PC-9 (cell line): ENCODE measurements around the gene SPA17. TPM values are rescaled to one million over a fixed set of nuclear protein-coding genes. Genes with fewer than 3 reads are reported as not detected.

Source experiments
- BruUV-seq: library from RNA; stranded (reverse); fragments of 400-500 nt; replicated peaks from 2 replicates; lab custom pipeline; 2021; lab: Mats Ljungman, UMichigan
- CTCF ChIA-PET: fragments of 300-600 bp; sonication (Branson Sonifier 250); formaldehyde crosslinking; loops from one replicate; lab custom pipeline; 2022; ENCODE audit warnings: antibody characterized with exemption; lab: Charles Lee
- POLR2A ChIA-PET: fragments of 300-600 bp; sonication (Branson Sonifier 250); formaldehyde crosslinking; loops from one replicate; lab custom pipeline; 2022; ENCODE audit warnings: antibody characterized with exemption; ENCODE audit not compliant: unreplicated experiment; lab: Charles Lee
- DNase-seq, 2 experiments: peaks; one replicate each; pipeline versions ENCODE4 v3.0.0 to v3.0.0-alpha.2; 2015 to 2022; ENCODE audit warnings: mixed read lengths in 1 of 2
- H2AFZ ChIP-seq: fragments of 200-600 bp; sonication (generic); 2 replicates; pipeline ENCODE4 v1.8.1; 2017; ENCODE audit warnings: antibody characterized with exemption
- H3F3A ChIP-seq: fragments of 200-600 bp; sonication (generic); 2 replicates; pipeline ENCODE4 v1.8.1; 2017; ENCODE audit warnings: antibody characterized with exemption, mild to moderate bottlenecking, low read depth; ENCODE audit not compliant: insufficient read depth
- H3K27ac ChIP-seq: fragments of 200-600 bp; sonication (generic); 2 replicates; pipeline ENCODE4 v1.6.1; 2016; ENCODE audit warnings: mixed run types
- H3K27me3 ChIP-seq: fragments of 200-600 bp; sonication (generic); 2 replicates; pipeline ENCODE4 v1.6.1; 2016; ENCODE audit warnings: low read depth, mixed run types; ENCODE audit not compliant: insufficient read depth
- H3K36me3 ChIP-seq: fragments of 200-600 bp; sonication (generic); 2 replicates; pipeline ENCODE4 v1.6.1; 2016; ENCODE audit warnings: low read depth, mixed run types
- H3K4me1 ChIP-seq: fragments of 200-600 bp; sonication (generic); replicated peaks from 2 replicates; pipeline ENCODE4 v1.6.1; 2016; ENCODE audit warnings: mixed run types; ENCODE audit not compliant: insufficient read depth
- H3K4me2 ChIP-seq: fragments of 200-600 bp; sonication (generic); 2 replicates; pipeline ENCODE4 v1.6.1; 2017; ENCODE audit warnings: mixed run types
- H3K4me3 ChIP-seq: fragments of 200-600 bp; sonication (generic); 2 replicates; pipeline ENCODE4 v1.6.1; 2016; ENCODE audit warnings: mixed run types
- H3K79me2 ChIP-seq: fragments of 200-600 bp; sonication (generic); 2 replicates; pipeline ENCODE4 v1.6.1; 2017; ENCODE audit warnings: low read depth, mixed run types
- H3K9me2 ChIP-seq: fragments of 200-600 bp; sonication (generic); 2 replicates; pipeline ENCODE4 v1.8.1; 2017; ENCODE audit warnings: mild to moderate bottlenecking; ENCODE audit not compliant: insufficient read depth
- H3K9me3 ChIP-seq: fragments of 200-600 bp; sonication (generic); 2 replicates; pipeline ENCODE4 v1.8.1; 2016; ENCODE audit warnings: low read depth; ENCODE audit not compliant: insufficient read depth
- H4K20me1 ChIP-seq: fragments of 200-600 bp; sonication (generic); 2 replicates; pipeline ENCODE4 v1.8.1; 2017; ENCODE audit not compliant: insufficient read depth
- CTCF ChIP-seq: fragments of 200-600 bp; sonication (generic); conservative IDR thresholded peaks from 2 replicates; pipeline ENCODE4 v1.6.1; 2017; ENCODE audit warnings: mixed run types, antibody characterized with exemption, mild to moderate bottlenecking, moderate library complexity
- EZH2 ChIP-seq: fragments of 200-600 bp; sonication (generic); IDR thresholded peaks from 2 replicates; pipeline ENCODE4 v1.8.0; 2017; ENCODE audit warnings: antibody characterized with exemption, low read depth
- intact Hi-C: fragments of 100-400 bp; cut with micrococcal nuclease; formaldehyde crosslinking; loops from one replicate; pipeline ENCODE4 v1.10.0; 2022; ENCODE audit not compliant: unreplicated experiment
- total RNA-seq: library from RNA; stranded (reverse); gene quantifications from 2 replicates; pipeline ENCODE4 v1.2.3, GENCODE V29; 2021

SPA17 gene
- total RNA-seq, 1 experiment from 2014 or later, result 15.7 TPM

- no peaks in the 10 kb centered on the region for H3K9me3 ChIP-seq
- H3K79me2 ChIP-seq, result peaks cover 12% of the 10 kb centered on the region
- DNase-seq, result no peak
- CTCF ChIA-PET, result interaction anchor here (1.4 kb wide), 2 partner anchors 123 to 166 kb away, joined by 3 to 7 read pairs; no protein-coding TSS in a partner anchor
- TF ChIP-seq CTCF, result no peak
- TF ChIP-seq EZH2, result no peak
- BruUV-seq, result no TSS peak
- no peak overlapping the region for H3K4me2 ChIP-seq
- no peaks in the 10 kb centered on the region for H4K20me1 ChIP-seq
- H3K9me2 ChIP-seq, result no peaks in the 10 kb centered on the region
- H2AFZ ChIP-seq, result no peak overlapping the region
- intact Hi-C loops, result loop anchor here (5.0 kb wide), 1 partner anchor 282 kb away; the partner anchor contains the start of gene CCDC15
- no peaks in the 10 kb centered on the region for H3K27me3 ChIP-seq
- no peaks in the 10 kb centered on the region for H3K36me3 ChIP-seq
- no peak overlapping the region for H3K27ac ChIP-seq
- POLR2A ChIA-PET, result no interaction called here
- H3K4me3 ChIP-seq, result no peak overlapping the region
- H3F3A ChIP-seq, result no peaks in the 10 kb centered on the region
- peaks cover 18% of the 10 kb centered on the region for H3K4me1 ChIP-seq
These were observed 3.0 kb upstream of the SPA17 start for GRCh38 chr11:124670732-124671131.

- no TSS peak for BruUV-seq
- ChIA-PET CTCF (interaction anchor here (0.6 kb wide), 1 partner anchor 90 kb away, joined by 3 read pairs; the partner anchor contains the start of gene ESAM), POLR2A (interaction anchor here (0.6 kb wide), 1 partner anchor 98 kb away, joined by 8 read pairs; no protein-coding TSS in a partner anchor)
- Histone ChIP-seq H3K4me1 (peaks cover 18% of the 10 kb centered on the region), H4K20me1 (no peaks in the 10 kb centered on the region), H3K79me2 (peaks cover 12% of the 10 kb centered on the region), H3K9me2 (no peaks in the 10 kb centered on the region), H3K27ac (no peak overlapping the region), H3K36me3 (no peaks in the 10 kb centered on the region), H2AFZ (peak overlapping the region; percentile 90), H3K4me3 (peak overlapping the region; percentile 83), H3F3A (no peaks in the 10 kb centered on the region), H3K9me3 (no peaks in the 10 kb centered on the region), H3K4me2 (peak overlapping the region; percentile 85), H3K27me3 (no peaks in the 10 kb centered on the region)
- intact Hi-C loops, result loop anchor here (1.0 to 5.0 kb wide), 4 partner anchors 91 to 280 kb away; partner anchors contain the start of gene CCDC15
- TF ChIP-seq CTCF (no peak), EZH2 (no peak)
- DNase-seq, result peak in 1 of 2 experiments; percentile 0
These were observed 1.0 kb upstream of the SPA17 start for GRCh38 chr11:124672536-124673215.

GRCh38 chr11:124674168-124674517, 439 bp downstream of the SPA17 start:
- no peaks in the 10 kb centered on the region for H3K9me2 ChIP-seq
- TF ChIP-seq CTCF (no peak), EZH2 (no peak)
- H4K20me1 ChIP-seq, result no peaks in the 10 kb centered on the region
- TSS peak; percentile 68 for BruUV-seq
- ChIA-PET CTCF (interaction anchor here (0.7 to 1.3 kb wide), 3 partner anchors 89 to 405 kb away, joined by 4 to 5 read pairs (median 4); no protein-coding TSS in a partner anchor), POLR2A (interaction anchor here (0.6 to 0.9 kb wide), 9 partner anchors 34 to 1823 kb away, joined by 3 to 15 read pairs (median 7); partner anchors contain the start of gene TBRG1)
- H3K27ac ChIP-seq, result peak overlapping the region; percentile 50
- DNase-seq, result no peak
- H3K79me2 ChIP-seq, result peaks cover 12% of the 10 kb centered on the region
- H2AFZ ChIP-seq, result peak overlapping the region; percentile 93
- intact Hi-C loops, result loop anchor here (5.0 kb wide), 1 partner anchor 278 kb away; the partner anchor contains the start of gene CCDC15
- peaks cover 18% of the 10 kb centered on the region for H3K4me1 ChIP-seq
- no peaks in the 10 kb centered on the region for H3K9me3 ChIP-seq
- H3K27me3 ChIP-seq, result no peaks in the 10 kb centered on the region
- H3K4me2 ChIP-seq, result peak overlapping the region; percentile 80
- peak overlapping the region; percentile 83 for H3K4me3 ChIP-seq
- no peaks in the 10 kb centered on the region for H3F3A ChIP-seq
- no peaks in the 10 kb centered on the region for H3K36me3 ChIP-seq
